Vagina (tissue), 2 donors: ENCODE measurements around the gene SLC35A1. TPM values are rescaled to one million over a fixed set of nuclear protein-coding genes. Genes with fewer than 3 reads are reported as not detected.

Experiments used
- DNase-seq, 2 donors: peaks; one replicate each; pipeline ENCODE4 v3.0.0-alpha.2; 2017; ENCODE audit errors: extremely low spot score in 2 of 2
- H3K27ac ChIP-seq: fragments of 200-600 bp; sonication (generic); one replicate; pipeline ENCODE4 v1.5.1; 2019
- H3K27me3 ChIP-seq: fragments of 200-600 bp; sonication (generic); one replicate; pipeline ENCODE4 v1.5.1; 2019
- H3K36me3 ChIP-seq, 2 donors: fragments of 200-600 bp; sonication (generic); one replicate each; pipeline ENCODE4 v1.5.1; 2017 to 2019
- H3K4me1 ChIP-seq: fragments of 200-600 bp; sonication (generic); one replicate; pipeline ENCODE4 v1.5.1; 2019
- H3K4me3 ChIP-seq, 2 donors: fragments of 200-600 bp; sonication (generic); 1 replicate in 1 of 2; 2 replicates in 1 of 2; pipeline ENCODE4 v1.5.1; 2016 to 2019
- H3K9me3 ChIP-seq: fragments of 200-600 bp; sonication (generic); one replicate; pipeline ENCODE4 v1.5.1; 2019
- POLR2A ChIP-seq, 2 donors: fragments of 450-650 bp; IDR thresholded peaks; one replicate each; pipeline ENCODE4 v1.6.1; 2017; ENCODE audit warnings: antibody characterized with exemption in 2 of 2, mild to moderate bottlenecking in 2 of 2, moderate library complexity in 2 of 2
- POLR2AphosphoS5 ChIP-seq, 2 donors: sonication (generic); formaldehyde crosslinking; IDR thresholded peaks; one replicate each; pipeline ENCODE4 v1.9.0; 2017; ENCODE audit warnings: antibody characterized with exemption in 2 of 2, mild to moderate bottlenecking in 2 of 2, low read depth in 1 of 2; ENCODE audit not compliant: insufficient read depth in 1 of 2
- intact Hi-C: fragments of 100-400 bp; cut with DNase I; formaldehyde crosslinking; loops from one replicate; pipeline ENCODE4 v1.15.1; 2023
- total RNA-seq: library from RNA; depleted of rRNA; stranded (reverse); fragments of >200 nt; gene quantifications from one replicate; pipeline ENCODE4 v1.2.3, GENCODE V29; 2016
- TF ChIP-seq, protein P1 (sequence below), 3 experiments: fragments of 450-650 bp in 2 of 3; fragments of 200-600 bp in 1 of 3; sonication (generic) in 1 of 3; IDR thresholded peaks; one replicate each; pipeline ENCODE4 v1.5.1; 2017 to 2019; ENCODE audit warnings: antibody characterized with exemption in 3 of 3, mild to moderate bottlenecking in 2 of 3, moderate library complexity in 2 of 3

Gene SLC35A1
- total RNA-seq, 1 donor from 2014 or later, result 13.3 TPM

GRCh38 chr6:87494761-87495422 is 22.1 kb downstream of the SLC35A1 start:
- H3K4me1 ChIP-seq, result no peaks in the 10 kb centered on the region
- no peaks in the 10 kb centered on the region for H3K27me3 ChIP-seq
- intact Hi-C loops, result no loop called here
- no peaks in the 10 kb centered on the region for H3K9me3 ChIP-seq
- H3K36me3 ChIP-seq, result no peaks in the 10 kb centered on the region
- no peak overlapping the region for H3K4me3 ChIP-seq
- TF ChIP-seq POLR2A (IDR thresholded peaks at IDR 0.05) (no peak), POLR2AphosphoS5 (IDR thresholded peaks at IDR 0.05; ENCODE audit: insufficient read depth in 1 of 2, low read depth in 1 of 2) (no peak)
- TF ChIP-seq, protein P1, sequence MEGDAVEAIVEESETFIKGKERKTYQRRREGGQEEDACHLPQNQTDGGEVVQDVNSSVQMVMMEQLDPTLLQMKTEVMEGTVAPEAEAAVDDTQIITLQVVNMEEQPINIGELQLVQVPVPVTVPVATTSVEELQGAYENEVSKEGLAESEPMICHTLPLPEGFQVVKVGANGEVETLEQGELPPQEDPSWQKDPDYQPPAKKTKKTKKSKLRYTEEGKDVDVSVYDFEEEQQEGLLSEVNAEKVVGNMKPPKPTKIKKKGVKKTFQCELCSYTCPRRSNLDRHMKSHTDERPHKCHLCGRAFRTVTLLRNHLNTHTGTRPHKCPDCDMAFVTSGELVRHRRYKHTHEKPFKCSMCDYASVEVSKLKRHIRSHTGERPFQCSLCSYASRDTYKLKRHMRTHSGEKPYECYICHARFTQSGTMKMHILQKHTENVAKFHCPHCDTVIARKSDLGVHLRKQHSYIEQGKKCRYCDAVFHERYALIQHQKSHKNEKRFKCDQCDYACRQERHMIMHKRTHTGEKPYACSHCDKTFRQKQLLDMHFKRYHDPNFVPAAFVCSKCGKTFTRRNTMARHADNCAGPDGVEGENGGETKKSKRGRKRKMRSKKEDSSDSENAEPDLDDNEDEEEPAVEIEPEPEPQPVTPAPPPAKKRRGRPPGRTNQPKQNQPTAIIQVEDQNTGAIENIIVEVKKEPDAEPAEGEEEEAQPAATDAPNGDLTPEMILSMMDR (IDR thresholded peaks at IDR 0.05), result no peak
- H3K27ac ChIP-seq, result no peak overlapping the region
- DNase-seq, result no peak

DNA sequence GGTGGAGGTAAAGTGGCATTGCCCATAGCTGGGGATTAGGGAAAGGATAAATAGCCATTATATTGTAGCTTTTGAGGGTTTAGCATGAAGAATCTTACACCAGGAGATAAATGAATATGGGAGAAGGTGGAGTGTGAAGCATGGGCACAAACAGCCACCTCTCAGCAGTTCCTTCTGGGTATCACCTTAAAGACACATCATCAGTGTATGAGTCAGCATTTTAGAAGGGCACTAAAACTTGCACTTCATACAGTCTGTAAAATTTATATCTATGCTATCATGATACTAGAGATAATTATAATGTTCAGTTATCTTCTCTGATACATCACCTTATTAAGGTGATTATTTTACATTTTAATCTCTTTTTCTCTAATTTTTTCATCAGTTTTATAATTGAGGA is 25.3 kb downstream of the SLC35A1 start:
- Histone ChIP-seq H3K36me3 (peaks cover 0 to 14% of the 10 kb centered on the region in 2 donors), H3K27me3 (no peaks in the 10 kb centered on the region), H3K9me3 (no peaks in the 10 kb centered on the region), H3K4me1 (no peaks in the 10 kb centered on the region), H3K27ac (no peak overlapping the region), H3K4me3 (no peak overlapping the region)
- no peak for DNase-seq
- intact Hi-C loops, result no loop called here
- TF ChIP-seq, protein P1 (IDR thresholded peaks at IDR 0.05), result no peak
- no peak for TF ChIP-seq POLR2A (IDR thresholded peaks at IDR 0.05)
- no peak for TF ChIP-seq POLR2AphosphoS5 (IDR thresholded peaks at IDR 0.05; ENCODE audit: insufficient read depth in 1 of 2, low read depth in 1 of 2)

DNA sequence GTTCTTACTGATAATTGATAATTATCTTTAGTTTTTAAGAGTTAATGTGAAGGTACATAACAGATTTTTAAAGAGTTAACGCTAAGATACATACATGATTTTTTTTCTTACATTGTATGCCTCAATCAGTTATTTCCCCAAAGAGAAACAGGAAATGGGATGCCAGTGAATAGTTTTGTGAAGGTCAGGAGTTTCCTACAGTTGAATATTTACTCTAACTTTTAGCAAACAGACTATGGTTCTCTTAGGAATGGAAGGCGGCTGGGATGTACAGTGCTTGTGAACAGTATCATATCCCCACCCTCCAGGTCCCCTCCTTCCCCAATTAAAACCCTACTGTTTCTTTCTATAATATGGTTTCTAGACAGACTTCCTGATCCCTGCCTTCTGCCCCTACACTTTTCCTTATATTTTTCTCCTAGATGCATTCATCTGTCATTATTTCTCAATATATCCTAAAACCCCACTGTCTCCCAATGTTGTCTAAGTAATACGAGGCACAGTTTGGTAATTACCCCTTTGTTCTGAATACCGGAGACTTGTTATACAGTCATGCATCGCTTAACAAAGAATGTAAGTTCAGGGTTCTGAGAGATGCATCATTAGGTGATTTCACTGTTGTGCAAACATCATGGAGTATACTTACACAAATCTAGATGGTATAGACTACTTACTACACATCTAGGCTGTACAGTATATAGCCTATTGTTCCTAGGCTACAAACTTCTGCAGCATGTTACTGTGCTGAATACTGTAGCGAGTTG is 29.2 kb downstream of the SLC35A1 start:
- H3K36me3 ChIP-seq, result peaks cover 0 to 14% of the 10 kb centered on the region in 2 donors
- no peak for DNase-seq
- H3K4me3 ChIP-seq, result no peak overlapping the region
- H3K27me3 ChIP-seq, result no peaks in the 10 kb centered on the region
- TF ChIP-seq, protein P1 (IDR thresholded peaks at IDR 0.05), result no peak
- TF ChIP-seq POLR2AphosphoS5 (IDR thresholded peaks at IDR 0.05; ENCODE audit: insufficient read depth in 1 of 2, low read depth in 1 of 2) (no peak), POLR2A (IDR thresholded peaks at IDR 0.05) (no peak)
- H3K4me1 ChIP-seq, result no peaks in the 10 kb centered on the region
- H3K9me3 ChIP-seq, result no peaks in the 10 kb centered on the region
- intact Hi-C loops, result no loop called here
- no peak overlapping the region for H3K27ac ChIP-seq

DNA sequence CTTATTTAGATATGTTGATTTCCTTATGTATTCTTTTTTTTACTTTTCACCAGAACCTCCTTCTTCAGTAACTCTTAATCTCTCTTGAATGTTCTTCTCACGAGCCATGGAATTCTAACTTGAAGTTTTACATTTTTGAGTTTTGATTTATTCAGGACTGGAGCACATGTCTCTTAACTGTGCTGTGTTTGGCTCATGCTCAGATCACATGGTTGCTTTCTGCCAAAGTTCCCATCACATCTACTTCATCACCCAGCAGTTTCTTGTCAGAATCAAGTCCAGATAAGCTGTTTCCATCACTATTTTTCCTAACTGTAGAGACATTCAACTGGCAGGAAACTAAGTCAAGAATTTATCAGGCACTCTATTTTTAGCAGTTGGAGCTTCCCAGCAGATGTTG is 31.7 kb downstream of the SLC35A1 start:
- peaks cover 0 to 18% of the 10 kb centered on the region in 2 donors for H3K36me3 ChIP-seq
- no peak for DNase-seq

More for the DNA sequence above, 31.7 kb downstream of the SLC35A1 start:
- Histone ChIP-seq H3K9me3 (no peaks in the 10 kb centered on the region), H3K27me3 (no peaks in the 10 kb centered on the region), H3K27ac (no peak overlapping the region), H3K4me1 (no peaks in the 10 kb centered on the region), H3K4me3 (no peak overlapping the region)
- no peak for TF ChIP-seq POLR2AphosphoS5 (IDR thresholded peaks at IDR 0.05; ENCODE audit: insufficient read depth in 1 of 2, low read depth in 1 of 2)
- TF ChIP-seq, protein P1 (IDR thresholded peaks at IDR 0.05), result no peak
- no peak for TF ChIP-seq POLR2A (IDR thresholded peaks at IDR 0.05)
- intact Hi-C loops, result no loop called here
